ENCODE data around the gene KCNMA1. TPM values are rescaled to one million over a fixed set of nuclear protein-coding genes. Genes with fewer than 3 reads are reported as not detected.
A peak's percentile ranks its signal among the peaks of the same experiment; 100 is the strongest.
"Not testable (repeated sequence)": the region's sequence is repeated elsewhere in the genome, so short reads cannot be mapped to it uniquely, and the experiment has no call there.

Gene KCNMA1
- total RNA-seq, 1 experiment from 2014 or later, result 1.8 TPM

GRCh38 chr10:77589703-77590102 is 47.9 kb downstream of the KCNMA1 start:
- DNase-seq (ENCODE audit: low read depth in 1 of 2, low spot score in 2 of 2); H3K27ac ChIP-seq; H3K4me3 ChIP-seq; H3K9me3 ChIP-seq (replicated peaks); H3K36me3 ChIP-seq; H3K27me3 ChIP-seq (replicated peaks): not testable (repeated sequence)
- peaks cover 17% of the 10 kb centered on the region for H3K4me1 ChIP-seq (replicated peaks)

- H3K27ac ChIP-seq, result no peak overlapping the region
- no peak overlapping the region for H3K4me3 ChIP-seq
- H3K36me3 ChIP-seq, result no peaks in the 10 kb centered on the region
- no peaks in the 10 kb centered on the region for H3K9me3 ChIP-seq (replicated peaks)
- DNase-seq (ENCODE audit: low read depth in 1 of 2, low spot score in 2 of 2), result no peak
- no peaks in the 10 kb centered on the region for H3K27me3 ChIP-seq (replicated peaks)
- peaks cover 17% of the 10 kb centered on the region for H3K4me1 ChIP-seq (replicated peaks)
These were observed 48.7 kb downstream of the KCNMA1 start for GRCh38 chr10:77588886-77589285.

- DNase-seq (ENCODE audit: low read depth in 1 of 2, low spot score in 2 of 2), result no peak
- H3K4me1 ChIP-seq (replicated peaks), result peaks cover 16% of the 10 kb centered on the region
- no peak overlapping the region for H3K4me3 ChIP-seq
- no peaks in the 10 kb centered on the region for H3K27me3 ChIP-seq (replicated peaks)
- H3K27ac ChIP-seq, result no peak overlapping the region
- H3K36me3 ChIP-seq, result no peaks in the 10 kb centered on the region
- no peaks in the 10 kb centered on the region for H3K9me3 ChIP-seq (replicated peaks)
These were observed 50.2 kb downstream of the KCNMA1 start for GRCh38 chr10:77587416-77587790.

- Histone ChIP-seq H3K9me3 (replicated peaks) (no peaks in the 10 kb centered on the region), H3K27ac (no peak overlapping the region), H3K4me3 (no peak overlapping the region), H3K4me1 (replicated peaks) (peaks cover 15% of the 10 kb centered on the region), H3K36me3 (no peaks in the 10 kb centered on the region), H3K27me3 (replicated peaks) (no peaks in the 10 kb centered on the region)
- no peak for DNase-seq (ENCODE audit: low read depth in 1 of 2, low spot score in 2 of 2)
These were observed 50.7 kb downstream of the KCNMA1 start for GRCh38 chr10:77586719-77587415.

- no peak for DNase-seq (ENCODE audit: low read depth in 1 of 2, low spot score in 2 of 2)
- Histone ChIP-seq H3K9me3 (replicated peaks) (no peaks in the 10 kb centered on the region), H3K36me3 (no peaks in the 10 kb centered on the region), H3K4me1 (replicated peaks) (peaks cover 15% of the 10 kb centered on the region), H3K27ac (no peak overlapping the region), H3K27me3 (replicated peaks) (no peaks in the 10 kb centered on the region), H3K4me3 (no peak overlapping the region)
These were observed 52.7 kb downstream of the KCNMA1 start for GRCh38 chr10:77584938-77585337.

- Histone ChIP-seq H3K36me3 (no peaks in the 10 kb centered on the region), H3K9me3 (replicated peaks) (no peaks in the 10 kb centered on the region), H3K27ac (no peak overlapping the region), H3K4me3 (no peak overlapping the region), H3K27me3 (replicated peaks) (no peaks in the 10 kb centered on the region), H3K4me1 (replicated peaks) (peaks cover 23% of the 10 kb centered on the region)
- DNase-seq (ENCODE audit: low read depth in 1 of 2, low spot score in 2 of 2), result no peak
These were observed 54.1 kb downstream of the KCNMA1 start for GRCh38 chr10:77583527-77583926.

- Histone ChIP-seq H3K4me1 (replicated peaks) (peaks cover 26% of the 10 kb centered on the region), H3K36me3 (no peaks in the 10 kb centered on the region), H3K27ac (no peak overlapping the region), H3K4me3 (no peak overlapping the region), H3K27me3 (replicated peaks) (no peaks in the 10 kb centered on the region), H3K9me3 (replicated peaks) (no peaks in the 10 kb centered on the region)
- DNase-seq (ENCODE audit: low read depth in 1 of 2, low spot score in 2 of 2), result peak; percentile 32 to 70
These were observed 54.9 kb downstream of the KCNMA1 start for GRCh38 chr10:77582710-77583115.

GRCh38 chr10:77581738-77582137 is 55.9 kb downstream of the KCNMA1 start:
- Histone ChIP-seq H3K4me1 (replicated peaks) (peaks cover 20% of the 10 kb centered on the region), H3K36me3 (no peaks in the 10 kb centered on the region), H3K27me3 (replicated peaks) (no peaks in the 10 kb centered on the region), H3K27ac (no peak overlapping the region), H3K9me3 (replicated peaks) (no peaks in the 10 kb centered on the region), H3K4me3 (no peak overlapping the region)
- DNase-seq (ENCODE audit: low read depth in 1 of 2, low spot score in 2 of 2), result no peak

GRCh38 chr10:77580482-77580881 is 57.1 kb downstream of the KCNMA1 start:
- no peak for DNase-seq (ENCODE audit: low read depth in 1 of 2, low spot score in 2 of 2)
- H3K9me3 ChIP-seq (replicated peaks), result no peaks in the 10 kb centered on the region
- H3K36me3 ChIP-seq, result no peaks in the 10 kb centered on the region

GRCh38 chr10:77578583-77579227 is 58.9 kb downstream of the KCNMA1 start:
- no peak overlapping the region for H3K4me3 ChIP-seq
- peak; percentile 54 to 55 for DNase-seq (ENCODE audit: low read depth in 1 of 2, low spot score in 2 of 2)
- no peaks in the 10 kb centered on the region for H3K36me3 ChIP-seq
- no peaks in the 10 kb centered on the region for H3K9me3 ChIP-seq (replicated peaks)
- H3K27ac ChIP-seq, result peak overlapping the region; percentile 37; the same call in 1 of the 2 replicates
- H3K4me1 ChIP-seq (replicated peaks), result peaks cover 20% of the 10 kb centered on the region
- H3K27me3 ChIP-seq (replicated peaks), result no peaks in the 10 kb centered on the region

More at GRCh38 chr10:77580482-77580881, 57.1 kb downstream of the KCNMA1 start:
- peaks cover 20% of the 10 kb centered on the region for H3K4me1 ChIP-seq (replicated peaks)
- no peak overlapping the region for H3K4me3 ChIP-seq
- no peak overlapping the region for H3K27ac ChIP-seq
- H3K27me3 ChIP-seq (replicated peaks), result no peaks in the 10 kb centered on the region

GRCh38 chr10:77577666-77578229 is 59.9 kb downstream of the KCNMA1 start:
- Histone ChIP-seq H3K9me3 (replicated peaks) (no peaks in the 10 kb centered on the region), H3K36me3 (no peaks in the 10 kb centered on the region), H3K27ac (no peak overlapping the region), H3K27me3 (replicated peaks) (no peaks in the 10 kb centered on the region), H3K4me3 (no peak overlapping the region), H3K4me1 (replicated peaks) (peaks cover 15% of the 10 kb centered on the region)
- no peak for DNase-seq (ENCODE audit: low read depth in 1 of 2, low spot score in 2 of 2)

- no peak overlapping the region for H3K27ac ChIP-seq
- H3K4me3 ChIP-seq, result no peak overlapping the region
- H3K9me3 ChIP-seq (replicated peaks), result no peaks in the 10 kb centered on the region
- no peaks in the 10 kb centered on the region for H3K27me3 ChIP-seq (replicated peaks)
- peaks cover 11% of the 10 kb centered on the region for H3K4me1 ChIP-seq (replicated peaks)
- H3K36me3 ChIP-seq, result no peaks in the 10 kb centered on the region
- no peak for DNase-seq (ENCODE audit: low read depth in 1 of 2, low spot score in 2 of 2)
These were observed 61.1 kb downstream of the KCNMA1 start for GRCh38 chr10:77576444-77577032.

- Histone ChIP-seq H3K4me1 (replicated peaks) (peaks cover 11% of the 10 kb centered on the region), H3K27ac (no peak overlapping the region), H3K4me3 (no peak overlapping the region), H3K9me3 (replicated peaks) (no peaks in the 10 kb centered on the region), H3K36me3 (no peaks in the 10 kb centered on the region), H3K27me3 (replicated peaks) (no peaks in the 10 kb centered on the region)
- no peak for DNase-seq (ENCODE audit: low read depth in 1 of 2, low spot score in 2 of 2)
These were observed 61.6 kb downstream of the KCNMA1 start for GRCh38 chr10:77576007-77576367.

Measured in SJSA1 (cell line).